Activated T-cell treated with anti-CD3 and anti-CD28 coated beads, Interleukin-2, amount 50 U/mL, for 4 hours (primary cell): ENCODE results near the gene ZNF580. TPM values are rescaled to one million over a fixed set of nuclear protein-coding genes. Genes with fewer than 3 reads are reported as not detected.
A peak's percentile ranks its signal among the peaks of the same experiment; 100 is the strongest.

Experiments used
- ATAC-seq, 2 donors: fragments of 200-7000 bp; cut with Tn5 transposase; one replicate each; pipeline ENCODE4 v1.10.0; 2021
- DNase-seq: peaks from one replicate; pipeline ENCODE4 v3.0.0-alpha.2; 2020
- H3K27me3 Mint-ChIP-seq: one replicate; pipeline ENCODE4 v1.8.0; 2021; ENCODE audit warnings: low read depth, mixed read lengths
- H3K36me3 Mint-ChIP-seq: one replicate; pipeline ENCODE4 v1.8.0; 2022; ENCODE audit warnings: mixed read lengths; ENCODE audit not compliant: insufficient read depth
- H3K4me1 Mint-ChIP-seq: one replicate; pipeline ENCODE4 v1.8.0; 2021; ENCODE audit warnings: low read depth, mixed read lengths
- H3K4me3 Mint-ChIP-seq: one replicate; pipeline ENCODE4 v1.8.0; 2021; ENCODE audit warnings: mild to moderate bottlenecking, moderate library complexity, mixed read lengths
- H3K9me3 Mint-ChIP-seq: one replicate; pipeline ENCODE4 v1.8.0; 2021; ENCODE audit warnings: mixed read lengths
- total RNA-seq, 3 donors: library from RNA; stranded (reverse); gene quantifications; one replicate each; pipeline ENCODE4 v1.2.1, GENCODE V29; 2021

The ZNF580 gene
- total RNA-seq, 3 donors from 2014 or later: 27.1 to 31.5 (median 28.5) TPM

- Mint-ChIP-seq H3K4me3 (peak within 1 kb of the TSS; percentile 99), H3K9me3 (no peaks in the 10 kb centered on the region), H3K27me3 (no peaks in the 10 kb centered on the region), H3K4me1 (peaks cover 69% of the 10 kb centered on the region), H3K36me3 (peaks cover 33% of the 10 kb centered on the region)
- DNase-seq (peak; percentile 98), ATAC-seq (peak; percentile 93 to 94)
Measured at GRCh38 chr19:55674841-55675660, 34.2 kb downstream of the ZNF580 start, which contains the start of gene EPN1. TSS of gene EPN1 (plus strand) at chr19:55675226. CDS start at chr19:55678628, 3,402 bp downstream.

GRCh38 chr19:55675661-55676354 is 35.0 kb downstream of the ZNF580 start:
- H3K4me1 Mint-ChIP-seq: peaks cover 70% of the 10 kb centered on the region
- peak overlapping the region; percentile 99 for H3K4me3 Mint-ChIP-seq

DNA sequence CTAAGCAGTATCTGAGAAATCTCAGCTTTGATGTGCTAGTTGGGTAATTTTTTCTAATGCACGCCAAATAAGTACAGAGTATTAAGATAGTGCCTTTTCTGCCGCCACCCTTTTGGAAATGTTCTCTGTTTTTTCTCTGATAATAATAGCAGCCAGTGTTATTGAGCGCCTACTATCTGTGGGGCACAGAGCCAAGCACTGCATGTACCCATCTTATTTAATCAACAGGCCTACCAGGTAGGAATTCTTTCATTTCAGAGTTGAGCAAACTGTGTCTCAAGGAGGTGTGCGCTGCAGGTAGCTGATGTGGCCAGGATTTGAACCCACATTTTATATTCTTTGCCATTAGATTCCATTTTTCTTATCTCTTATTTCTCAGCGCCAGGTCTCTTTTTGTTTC is 35.6 kb downstream of the ZNF580 start:
- Mint-ChIP-seq H3K4me1 (peaks cover 64% of the 10 kb centered on the region), H3K36me3 (peaks cover 26% of the 10 kb centered on the region), H3K9me3 (no peaks in the 10 kb centered on the region), H3K27me3 (no peaks in the 10 kb centered on the region), H3K4me3 (peak overlapping the region; percentile 99)
- ATAC-seq (no peak), DNase-seq (no peak)

More at GRCh38 chr19:55675661-55676354, 35.0 kb downstream of the ZNF580 start:
- DNase-seq (no peak), ATAC-seq (no peak)
- peaks cover 31% of the 10 kb centered on the region for H3K36me3 Mint-ChIP-seq
- no peaks in the 10 kb centered on the region for H3K9me3 Mint-ChIP-seq
- no peaks in the 10 kb centered on the region for H3K27me3 Mint-ChIP-seq

GRCh38 chr19:55676889-55677505 is 36.2 kb downstream of the ZNF580 start:
- DNase-seq (no peak), ATAC-seq (no peak)
- Mint-ChIP-seq H3K36me3 (peaks cover 24% of the 10 kb centered on the region), H3K27me3 (no peaks in the 10 kb centered on the region), H3K9me3 (no peaks in the 10 kb centered on the region), H3K4me3 (peak overlapping the region; percentile 99), H3K4me1 (peaks cover 61% of the 10 kb centered on the region)

DNA sequence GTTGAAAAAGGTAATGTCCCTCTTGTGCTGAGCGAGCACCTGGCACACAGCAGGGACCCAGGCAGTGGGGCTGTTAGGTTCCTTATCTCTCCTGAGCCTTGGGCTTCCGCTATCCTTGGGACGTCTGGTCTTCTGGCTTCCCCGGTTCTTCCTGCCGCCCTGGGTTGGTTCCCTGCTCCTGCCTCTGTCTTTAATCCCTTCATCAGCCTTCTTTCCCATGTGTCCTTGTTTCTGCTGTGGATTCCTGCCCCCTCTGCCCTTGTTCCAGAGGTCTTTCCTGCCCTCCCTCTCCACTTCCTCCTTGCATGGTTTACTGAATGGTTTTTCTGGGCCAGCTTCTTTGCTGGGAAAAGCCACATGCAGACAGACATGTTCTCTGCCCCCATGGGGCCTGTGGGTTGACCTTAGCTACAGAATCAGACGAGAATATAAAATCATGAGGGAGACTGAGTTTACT is 36.8 kb downstream of the ZNF580 start:
- H3K4me3 Mint-ChIP-seq: peak overlapping the region; percentile 51
- H3K27me3 Mint-ChIP-seq: no peaks in the 10 kb centered on the region
- DNase-seq: no peak
- H3K36me3 Mint-ChIP-seq: peaks cover 20% of the 10 kb centered on the region
- no peaks in the 10 kb centered on the region for H3K9me3 Mint-ChIP-seq
- H3K4me1 Mint-ChIP-seq: peaks cover 57% of the 10 kb centered on the region
- ATAC-seq: no peak

GRCh38 chr19:55678121-55678671 is 37.4 kb downstream of the ZNF580 start:
- H3K36me3 Mint-ChIP-seq: peaks cover 20% of the 10 kb centered on the region
- ATAC-seq: no peak

DNA sequence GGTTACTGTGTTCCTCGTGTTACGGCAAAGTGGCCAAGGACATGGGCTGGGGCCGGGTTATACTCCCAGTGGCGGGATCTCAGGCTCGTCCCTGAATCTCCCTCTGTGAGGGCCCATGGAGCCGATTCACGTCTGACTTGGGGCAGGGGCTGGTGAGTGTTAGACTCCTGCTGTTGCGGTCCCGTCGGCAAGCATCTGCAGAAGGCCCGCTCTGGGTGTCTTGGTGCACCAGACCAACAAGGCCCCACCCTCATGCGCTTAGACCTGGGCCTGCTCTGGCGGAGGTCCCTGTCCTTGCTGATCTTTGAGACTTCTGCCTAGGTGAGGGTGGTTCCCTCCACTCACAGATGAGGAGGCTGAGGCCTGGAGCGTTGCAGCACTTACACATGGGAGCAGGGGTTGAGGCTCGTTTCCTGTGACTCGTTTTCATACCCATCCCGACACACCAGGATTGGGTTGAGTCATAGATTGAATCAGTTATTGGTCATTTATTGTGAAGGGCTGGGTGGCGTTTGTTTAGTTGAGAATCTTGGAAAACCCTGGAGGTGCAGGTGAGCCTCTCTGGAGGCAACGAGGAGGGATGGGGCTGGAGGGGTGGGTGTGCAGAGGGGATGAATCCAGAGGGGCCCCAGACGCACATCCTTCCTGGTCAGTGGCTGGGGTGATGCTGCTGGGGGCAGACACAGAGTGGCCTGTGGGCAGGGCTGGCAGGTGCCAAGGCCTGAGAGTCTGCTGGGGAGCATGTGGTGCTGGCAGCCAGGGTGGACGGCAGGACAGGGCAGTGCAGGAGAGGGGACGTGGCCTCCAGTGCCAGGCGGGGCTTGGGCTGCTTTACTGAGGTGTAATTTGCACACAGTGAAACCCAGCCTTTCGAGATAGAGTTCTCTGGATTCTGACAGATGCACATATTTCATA is 38.8 kb downstream of the ZNF580 start:
- Mint-ChIP-seq H3K27me3 (no peaks in the 10 kb centered on the region), H3K4me1 (peaks cover 52% of the 10 kb centered on the region), H3K4me3 (no peak overlapping the region), H3K9me3 (no peaks in the 10 kb centered on the region), H3K36me3 (peaks cover 17% of the 10 kb centered on the region)
- ATAC-seq: no peak
- no peak for DNase-seq

More at GRCh38 chr19:55678121-55678671, 37.4 kb downstream of the ZNF580 start:
- Mint-ChIP-seq H3K4me1 (peaks cover 57% of the 10 kb centered on the region), H3K27me3 (no peaks in the 10 kb centered on the region), H3K9me3 (no peaks in the 10 kb centered on the region), H3K4me3 (no peak overlapping the region)
- DNase-seq: no peak

DNA sequence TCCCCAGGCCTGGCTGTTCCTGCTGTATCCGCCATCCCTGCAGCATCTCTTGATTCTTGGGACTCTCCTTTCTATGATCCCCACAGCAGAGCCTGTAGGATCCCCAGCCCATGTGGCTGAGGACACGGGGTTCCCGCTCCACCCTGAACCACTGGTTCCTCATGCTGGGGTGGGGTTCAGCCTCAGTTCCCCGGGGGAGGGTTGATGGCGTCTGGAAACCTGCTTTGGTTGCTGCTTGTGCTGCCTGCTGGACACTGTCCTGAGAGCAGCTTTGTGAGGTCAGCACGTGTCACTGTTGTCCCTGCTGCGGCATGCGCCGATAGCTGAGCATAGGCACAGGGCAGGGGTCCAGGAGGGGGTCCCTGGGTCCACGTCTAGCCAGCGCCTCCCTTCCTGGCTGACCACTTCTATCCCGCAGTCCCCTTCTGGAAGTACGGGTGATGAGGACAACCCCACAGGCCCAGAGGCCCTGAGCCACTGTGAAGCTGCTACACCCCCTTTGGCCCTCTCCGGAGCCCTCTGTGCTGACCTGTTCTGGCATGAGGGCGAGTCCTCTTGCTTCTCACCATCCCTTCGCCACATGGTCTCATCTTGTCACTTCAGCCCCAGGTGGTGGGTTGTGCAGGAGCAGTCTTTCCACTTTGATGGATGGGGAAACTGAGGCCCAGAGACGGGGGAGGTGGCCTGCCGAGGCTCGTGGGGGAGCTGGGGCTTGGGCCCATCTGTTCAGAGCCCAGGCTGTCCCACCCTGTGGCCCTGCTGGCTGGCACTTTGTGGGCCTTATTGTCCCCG is 39.7 kb downstream of the ZNF580 start:
- ATAC-seq: no peak
- no peaks in the 10 kb centered on the region for H3K27me3 Mint-ChIP-seq
- peaks cover 23% of the 10 kb centered on the region for H3K36me3 Mint-ChIP-seq
- no peak for DNase-seq
- H3K9me3 Mint-ChIP-seq: no peaks in the 10 kb centered on the region
- H3K4me1 Mint-ChIP-seq: peaks cover 51% of the 10 kb centered on the region
- no peak overlapping the region for H3K4me3 Mint-ChIP-seq

DNA sequence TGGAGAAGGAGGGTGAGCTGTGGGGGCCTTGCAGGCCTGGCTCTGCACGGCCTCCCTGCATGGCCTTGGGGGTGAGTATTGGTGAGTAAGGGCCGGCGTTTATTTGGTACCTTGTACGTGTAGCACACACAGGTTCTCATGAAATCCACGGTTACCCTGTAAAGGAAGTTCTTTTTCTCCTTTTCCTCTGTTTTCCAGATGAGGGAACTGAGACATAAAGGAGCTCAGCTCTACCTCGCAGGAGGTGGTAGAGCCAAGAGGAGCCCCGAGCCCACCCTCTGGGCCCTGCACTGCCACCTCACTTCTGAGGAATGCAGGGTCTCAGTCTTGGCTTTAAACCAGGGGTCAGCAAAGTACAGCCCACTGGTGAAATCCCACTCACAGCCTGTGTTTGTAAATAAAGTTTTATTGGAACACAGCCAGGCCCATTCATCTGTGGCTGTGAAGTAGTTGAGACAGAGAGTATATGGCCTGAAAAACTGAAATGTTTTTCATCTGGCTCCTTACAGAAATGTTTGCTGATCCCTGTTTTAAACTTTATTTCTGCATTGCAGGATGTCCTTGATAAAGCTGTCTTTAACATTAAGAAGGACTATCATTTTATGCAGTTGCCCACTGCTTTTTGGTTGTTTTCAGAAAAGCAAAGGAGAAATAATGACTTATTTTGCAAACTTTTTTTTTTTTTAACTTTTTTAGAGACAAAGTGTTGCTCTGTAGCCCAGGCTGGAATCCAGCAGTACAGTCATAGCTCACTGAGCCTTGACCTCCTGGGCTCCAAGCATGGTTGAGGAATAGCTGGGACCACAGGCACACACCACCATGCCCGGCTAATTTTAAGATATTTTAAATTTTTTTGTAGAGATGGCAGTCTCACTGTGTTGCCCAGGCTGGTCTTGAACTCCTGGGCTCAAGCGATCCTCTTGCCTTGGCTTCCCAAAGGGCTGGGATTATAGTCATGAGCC is 40.6 kb downstream of the ZNF580 start:
- H3K27me3 Mint-ChIP-seq: no peaks in the 10 kb centered on the region
- no peaks in the 10 kb centered on the region for H3K9me3 Mint-ChIP-seq
- H3K4me1 Mint-ChIP-seq: peaks cover 43% of the 10 kb centered on the region
- H3K4me3 Mint-ChIP-seq: no peak overlapping the region
- DNase-seq: no peak
- peaks cover 26% of the 10 kb centered on the region for H3K36me3 Mint-ChIP-seq
- ATAC-seq: no peak

DNA sequence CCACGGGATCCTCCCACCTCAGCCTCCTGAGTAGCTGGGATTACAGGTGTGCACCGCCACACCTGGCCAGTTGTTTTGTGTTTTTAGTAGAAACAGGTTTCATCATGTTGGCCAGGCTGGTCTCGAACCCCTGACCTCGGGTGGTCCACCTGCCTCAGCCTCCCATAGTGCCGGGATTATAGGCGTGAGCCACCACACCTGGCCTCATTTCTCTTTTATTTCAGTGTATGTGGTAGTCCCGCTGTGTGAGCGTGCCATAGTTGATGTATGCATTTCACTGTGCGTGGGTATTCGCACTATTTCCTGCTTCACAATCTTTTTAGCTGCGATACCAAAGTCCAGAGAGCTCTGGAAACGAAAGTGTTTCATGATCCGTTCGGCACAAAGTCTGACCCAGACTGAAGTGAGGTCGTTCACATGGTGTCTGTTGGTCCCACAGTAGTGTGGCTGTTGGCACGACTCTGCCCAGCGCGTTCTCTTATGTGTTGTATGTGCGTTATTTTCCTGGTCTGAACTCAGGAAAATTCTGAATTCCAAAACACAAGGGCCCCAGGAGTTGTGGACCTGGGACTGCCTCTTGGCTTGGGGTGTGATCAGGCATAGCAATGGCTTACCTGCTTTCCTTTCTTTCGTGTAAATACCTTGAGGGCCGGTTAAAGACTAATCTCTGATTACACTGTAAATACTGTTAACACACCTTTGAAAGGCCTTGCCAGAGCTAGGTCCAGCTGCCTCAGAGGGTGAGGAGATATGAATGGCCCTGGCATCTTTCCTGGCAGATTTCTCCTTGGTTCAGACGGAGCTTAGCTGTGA is 42.9 kb downstream of the ZNF580 start:
- H3K27me3 Mint-ChIP-seq: no peaks in the 10 kb centered on the region
- H3K4me3 Mint-ChIP-seq: no peak overlapping the region
- H3K9me3 Mint-ChIP-seq: no peaks in the 10 kb centered on the region
- DNase-seq (no peak), ATAC-seq (no peak)
- H3K36me3 Mint-ChIP-seq: peaks cover 26% of the 10 kb centered on the region
- H3K4me1 Mint-ChIP-seq: peaks cover 21% of the 10 kb centered on the region

GRCh38 chr19:55684946-55685681 is 44.3 kb downstream of the ZNF580 start:
- peaks cover 22% of the 10 kb centered on the region for H3K36me3 Mint-ChIP-seq
- no peaks in the 10 kb centered on the region for H3K9me3 Mint-ChIP-seq

More at GRCh38 chr19:55684946-55685681, 44.3 kb downstream of the ZNF580 start:
- DNase-seq (no peak), ATAC-seq (no peak)
- Mint-ChIP-seq H3K4me3 (no peak overlapping the region), H3K27me3 (no peaks in the 10 kb centered on the region), H3K4me1 (peaks cover 8% of the 10 kb centered on the region)
